B cell (primary cell): ENCODE results near the gene CAPZA1. TPM values are rescaled to one million over a fixed set of nuclear protein-coding genes. Genes with fewer than 3 reads are reported as not detected.

Source experiments
- ATAC-seq: fragments of 200-7000 bp; cut with Tn5 transposase; one replicate; pipeline ENCODE4 v1.10.0; 2021; ENCODE audit warnings: low read depth, mild to moderate bottlenecking, moderate number of reproducible peaks, moderate library complexity
- CTCF ChIA-PET: fragments of 350-600 bp; sonication (Branson Sonifier 250); formaldehyde crosslinking; loops from one replicate; lab custom pipeline; 2021; ENCODE audit warnings: antibody characterized with exemption, inconsistent platforms; lab: Charles Lee
- POLR2A ChIA-PET: fragments of 350-600 bp; sonication (Branson Sonifier 250); formaldehyde crosslinking; loops from one replicate; lab custom pipeline; 2021; ENCODE audit warnings: antibody characterized with exemption; lab: Charles Lee
- DNase-seq: peaks from one replicate; pipeline ENCODE4 v3.0.0; 2013
- H2AFZ ChIP-seq: 2 replicates; pipeline ENCODE4 v1.6.1; 2012; ENCODE audit warnings: mild to moderate bottlenecking, low read depth, low read length; ENCODE audit not compliant: insufficient read depth, poor library complexity, severe bottlenecking
- H3K27ac ChIP-seq, 2 donors: 1 replicate in 1 of 2; 2 replicates in 1 of 2; pipeline ENCODE4 v1.5.1; 2012 to 2013; ENCODE audit warnings: low read length in 2 of 2, mild to moderate bottlenecking in 2 of 2, moderate library complexity in 1 of 2
- H3K27me3 ChIP-seq, 4 experiments: fragments of 200-600 bp in 1 of 4; sonication (generic) in 1 of 4; replicated peaks in 1 of 4; 1 replicate in 2 of 4; 2 replicates in 2 of 4; pipeline versions ENCODE4 v1.6.1 to v1.7.0; 2013 to 2016; ENCODE audit warnings: low read length in 3 of 4, mild to moderate bottlenecking in 2 of 4, mixed read lengths in 1 of 4, moderate library complexity in 1 of 4; ENCODE audit not compliant: insufficient read depth in 4 of 4, control insufficient read depth in 3 of 4; ENCODE audit errors: control extremely low read depth in 1 of 4
- H3K36me3 ChIP-seq, 2 experiments: replicated peaks in 1 of 2; 1 replicate in 1 of 2; 2 replicates in 1 of 2; pipeline versions ENCODE4 v1.6.1 to v1.7.1; 2013; ENCODE audit warnings: low read length in 1 of 2; ENCODE audit not compliant: insufficient read depth in 2 of 2, control insufficient read depth in 1 of 2; ENCODE audit errors: control extremely low read depth in 1 of 2, extremely low read depth in 1 of 2
- H3K4me1 ChIP-seq, 2 donors: fragments of 200-600 bp in 1 of 2; sonication (generic) in 1 of 2; 1 replicate in 1 of 2; 2 replicates in 1 of 2; pipeline versions ENCODE4 v1.5.1 to v1.6.1; 2013 to 2017; ENCODE audit warnings: low read length in 2 of 2; ENCODE audit not compliant: control insufficient read depth in 2 of 2, insufficient read depth in 2 of 2
- H3K4me2 ChIP-seq: replicated peaks from 2 replicates; pipeline ENCODE3; 2012; ENCODE audit warnings: mild to moderate bottlenecking, low read depth, low read length; ENCODE audit not compliant: poor library complexity, severe bottlenecking
- H3K4me3 ChIP-seq, 5 experiments: fragments of 200-600 bp in 1 of 5; sonication (generic) in 1 of 5; 1 replicate in 3 of 5; 2 replicates in 2 of 5; pipeline versions ENCODE4 v1.5.1 to v1.7.0; 2011 to 2016; ENCODE audit warnings: low read length in 4 of 5, mild to moderate bottlenecking in 4 of 5, low read depth in 2 of 5, control low read depth in 1 of 5, moderate library complexity in 1 of 5; ENCODE audit not compliant: insufficient read depth in 1 of 5; ENCODE audit errors: control extremely low read depth in 1 of 5, extremely low read depth in 1 of 5
- H3K79me2 ChIP-seq: fragments of 200-600 bp; sonication (generic); one replicate; pipeline ENCODE4 v1.6.0; 2016; ENCODE audit warnings: low read length; ENCODE audit not compliant: control insufficient read depth, insufficient read depth
- H3K9ac ChIP-seq: fragments of 200-600 bp; sonication (generic); 2 replicates; pipeline ENCODE4 v1.6.1; 2017; ENCODE audit warnings: mild to moderate bottlenecking, low read length, moderate library complexity
- H3K9me3 ChIP-seq, 3 donors: one replicate each; pipeline versions ENCODE4 v1.6.1 to v1.7.1; 2013; ENCODE audit warnings: low read length in 2 of 3; ENCODE audit not compliant: control insufficient read depth in 2 of 3, insufficient read depth in 1 of 3; ENCODE audit errors: control extremely low read depth in 1 of 3
- H4K20me1 ChIP-seq: 2 replicates; pipeline ENCODE4 v1.6.0; 2012; ENCODE audit warnings: mild to moderate bottlenecking, low read length; ENCODE audit not compliant: insufficient read depth, control insufficient read depth, poor library complexity, severe bottlenecking
- H3K27ac Mint-ChIP-seq: one replicate; pipeline ENCODE4 v1.8.0; 2021; ENCODE audit warnings: mixed read lengths
- H3K27me3 Mint-ChIP-seq: one replicate; pipeline ENCODE4 v1.8.0; 2021; ENCODE audit warnings: mixed read lengths
- H3K4me1 Mint-ChIP-seq: one replicate; pipeline ENCODE4 v1.8.0; 2021; ENCODE audit warnings: mixed read lengths
- H3K4me3 Mint-ChIP-seq: one replicate; pipeline ENCODE4 v1.8.0; 2021; ENCODE audit warnings: mixed read lengths
- H3K9me3 Mint-ChIP-seq: one replicate; pipeline ENCODE4 v1.8.0; 2022; ENCODE audit warnings: mixed read lengths; ENCODE audit not compliant: insufficient read depth
- CTCF ChIP-seq: fragments of 200-600 bp; IDR thresholded peaks from one replicate; pipeline ENCODE4 v1.8.0; 2022; ENCODE audit warnings: antibody characterized with exemption, mild to moderate bottlenecking
- EZH2 ChIP-seq: IDR thresholded peaks from 2 replicates; pipeline ENCODE4 v1.6.1; 2012; ENCODE audit warnings: borderline replicate concordance, low read depth, mild to moderate bottlenecking, moderate library complexity, low read length; ENCODE audit not compliant: insufficient read depth, poor library complexity, severe bottlenecking
- WGBS: methylation state at CpG from one replicate; pipeline ENCODE4 v1.1.5; 2013; ENCODE audit warnings: missing lambda C conversion rate; ENCODE audit not compliant: insufficient coverage; 5-methylcytosine and 5-hydroxymethylcytosine counted together
- intact Hi-C: fragments of 100-400 bp; cut with micrococcal nuclease; formaldehyde crosslinking; loops from one replicate; pipeline ENCODE4 v1.10.0; 2022
- polyA plus RNA-seq: library from polyadenylated mRNA; depleted of rRNA; stranded (reverse); fragments of >200 nt; gene quantifications from 2 replicates; pipeline ENCODE4 v1.2.3, GENCODE V29; 2012
- total RNA-seq, 2 donors: library from RNA; stranded (reverse); fragments of 120-200 nt in 1 of 2; gene quantifications; 1 replicate in 1 of 2; 2 replicates in 1 of 2; pipeline versions ENCODE4 v1.2.3 to v1.2.4, GENCODE V29; 2013 to 2022

Gene CAPZA1
- total and polyA plus RNA-seq, 2 donors (not counting 1 experiment from before 2014, with no cell fraction given) = 52.2 to 172 TPM

- intact Hi-C loops = no loop called here
- no peak overlapping the region for H3K4me3 ChIP-seq
- H4K20me1 ChIP-seq = no peaks in the 10 kb centered on the region
- no peaks in the 10 kb centered on the region for H3K9me3 ChIP-seq
- peaks cover 0 to 9% of the 10 kb centered on the region in 2 experiments for H3K36me3 ChIP-seq
- no peak overlapping the region for H3K9ac ChIP-seq
- 94% methylated on average over 5 of the region's 8 CpGs for WGBS
- no peak for TF ChIP-seq CTCF
- TF ChIP-seq EZH2 = no peak
- no peak overlapping the region for H3K27ac ChIP-seq
- POLR2A ChIA-PET = no interaction called here
- H3K79me2 ChIP-seq = no peaks in the 10 kb centered on the region
- H3K4me3 Mint-ChIP-seq = no peak overlapping the region
- DNase-seq = no peak
- no peaks in the 10 kb centered on the region for H3K4me1 Mint-ChIP-seq
- H3K27me3 ChIP-seq = no peaks in the 10 kb centered on the region
- ATAC-seq = no peak
- no peak overlapping the region for H2AFZ ChIP-seq
- H3K27me3 Mint-ChIP-seq = no peaks in the 10 kb centered on the region
- H3K4me1 ChIP-seq = no peaks in the 10 kb centered on the region
- H3K27ac Mint-ChIP-seq = no peak overlapping the region
- no peak overlapping the region for H3K4me2 ChIP-seq
- CTCF ChIA-PET = interaction anchor here (1.7 kb wide), 1 partner anchor 74 kb away, joined by 4 read pairs; no protein-coding TSS in a partner anchor
- H3K9me3 Mint-ChIP-seq = no peaks in the 10 kb centered on the region
Observed at GRCh38 chr1:112575154-112575804, 44.4 kb upstream of the CAPZA1 start.

GRCh38 chr1:112576240-112576639 lies 43.4 kb upstream of the CAPZA1 start:
- Histone ChIP-seq H3K27me3 (no peaks in the 10 kb centered on the region), H4K20me1 (no peaks in the 10 kb centered on the region), H3K9ac (no peak overlapping the region), H3K36me3 (peaks cover 0 to 9% of the 10 kb centered on the region in 2 experiments), H3K4me1 (no peaks in the 10 kb centered on the region), H2AFZ (no peak overlapping the region), H3K4me2 (no peak overlapping the region), H3K9me3 (no peaks in the 10 kb centered on the region), H3K79me2 (no peaks in the 10 kb centered on the region), H3K4me3 (no peak overlapping the region), H3K27ac (no peak overlapping the region)
- TF ChIP-seq CTCF = no peak
- no peaks in the 10 kb centered on the region for H3K9me3 Mint-ChIP-seq
- ChIA-PET POLR2A (no interaction called here), CTCF (interaction anchor here (1.7 kb wide), 1 partner anchor 75 kb away, joined by 4 read pairs; no protein-coding TSS in a partner anchor)
- intact Hi-C loops = no loop called here
- DNase-seq = no peak
- no peak for ATAC-seq
- no peaks in the 10 kb centered on the region for H3K4me1 Mint-ChIP-seq
- no peak overlapping the region for H3K4me3 Mint-ChIP-seq
- no peaks in the 10 kb centered on the region for H3K27me3 Mint-ChIP-seq
- 100% methylated on average over 2 of the region's 3 CpGs for WGBS
- no peak overlapping the region for H3K27ac Mint-ChIP-seq
